GM18951 (cell line): Measurements from ENCODE around the gene FAM24A.
"Not testable (repeated sequence)": the region's sequence is repeated elsewhere in the genome, so short reads cannot be mapped to it uniquely, and the experiment has no call there.

ENCODE experiments used
- POLR2A ChIP-seq: IDR thresholded peaks from 4 replicates; pipeline ENCODE4 v1.6.1; 2011; ENCODE audit warnings: mild to moderate bottlenecking; ENCODE audit not compliant: insufficient read length, insufficient read depth; ENCODE audit errors: extremely low read depth
- in situ Hi-C: fragments of 300-500 bp; cut with MboI; formaldehyde crosslinking; loops from one replicate; pipeline ENCODE4 v1.12.0; 2022; ENCODE audit warnings: low sequenced_read_pairs, mixed read lengths, inconsistent platforms; ENCODE audit not compliant: unreplicated experiment

FAM24A gene, protein sequence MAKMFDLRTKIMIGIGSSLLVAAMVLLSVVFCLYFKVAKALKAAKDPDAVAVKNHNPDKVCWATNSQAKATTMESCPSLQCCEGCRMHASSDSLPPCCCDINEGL

GRCh38 chr10:122910310-122910709 is at the start of gene FAM24A:
FAM24A (plus strand) TSS chr10:122910610; CDS start chr10:122911635, 1,025 bp downstream.
- in situ Hi-C loops = no loop called here
- TF ChIP-seq POLR2A = no peak

GRCh38 chr10:122861711-122862161 is 48.7 kb upstream of the FAM24A start:
- in situ Hi-C loops = no loop called here
- TF ChIP-seq POLR2A = no peak

GRCh38 chr10:122863216-122864193 is 46.9 kb upstream of the FAM24A start:
- no peak for TF ChIP-seq POLR2A
- in situ Hi-C loops = no loop called here

DNA sequence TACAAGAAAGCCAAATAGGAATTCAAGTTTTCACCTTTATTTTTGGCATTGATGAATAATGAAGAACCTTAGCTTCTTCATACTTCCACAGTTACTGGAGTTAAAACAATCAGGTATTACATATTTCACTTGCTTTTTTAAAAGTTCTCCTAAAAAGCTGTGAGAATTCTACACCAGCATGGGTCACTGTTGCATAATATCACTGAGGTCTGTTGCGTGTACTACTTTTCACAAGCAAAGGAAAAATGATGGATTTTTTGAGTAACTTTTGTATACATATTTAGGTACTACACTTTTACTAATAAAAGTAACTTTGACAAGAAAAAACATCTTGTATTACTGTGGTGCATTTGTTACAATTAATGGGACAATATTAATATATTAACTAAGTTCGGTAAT is 46.2 kb upstream of the FAM24A start:
- no peak for TF ChIP-seq POLR2A
- in situ Hi-C loops = no loop called here

- TF ChIP-seq POLR2A = no peak
- in situ Hi-C loops = no loop called here
These were observed 45.5 kb upstream of the FAM24A start for GRCh38 chr10:122864901-122865300.

DNA sequence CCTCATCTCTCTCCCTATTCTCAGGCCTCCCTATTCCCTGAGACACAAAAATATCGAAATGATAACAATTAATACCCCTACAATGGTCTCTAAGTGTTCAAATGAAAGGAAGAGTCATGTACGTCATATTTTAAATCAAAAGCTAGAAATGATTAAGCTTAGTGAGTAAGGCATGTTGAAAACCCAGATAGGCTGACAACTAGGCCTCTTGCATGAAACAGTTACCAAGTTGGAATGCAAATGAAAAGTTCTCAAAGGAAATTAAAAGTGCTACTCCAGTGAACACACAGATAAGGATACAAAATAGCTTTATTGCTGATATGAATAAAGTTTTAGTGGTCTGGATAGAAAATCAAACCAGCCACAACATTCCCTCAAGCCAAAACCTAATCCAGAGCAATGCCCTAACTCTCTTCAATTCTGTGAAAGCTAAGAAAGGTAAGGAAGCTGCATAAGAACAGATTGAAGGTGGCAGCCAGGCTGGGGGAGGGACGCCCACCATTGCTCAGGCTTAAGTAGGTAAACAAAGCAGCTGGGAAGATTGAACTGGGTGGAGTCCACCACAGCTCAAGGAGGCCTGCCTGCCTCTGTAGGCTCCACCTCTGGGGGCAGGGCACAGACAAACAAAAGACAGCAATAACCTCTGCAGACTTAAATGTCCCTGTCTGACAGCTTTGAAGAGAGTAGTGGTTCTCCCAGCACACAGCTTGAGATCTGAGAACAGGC is 43.5 kb upstream of the FAM24A start:
- in situ Hi-C loops = not testable (repeated sequence)

DNA sequence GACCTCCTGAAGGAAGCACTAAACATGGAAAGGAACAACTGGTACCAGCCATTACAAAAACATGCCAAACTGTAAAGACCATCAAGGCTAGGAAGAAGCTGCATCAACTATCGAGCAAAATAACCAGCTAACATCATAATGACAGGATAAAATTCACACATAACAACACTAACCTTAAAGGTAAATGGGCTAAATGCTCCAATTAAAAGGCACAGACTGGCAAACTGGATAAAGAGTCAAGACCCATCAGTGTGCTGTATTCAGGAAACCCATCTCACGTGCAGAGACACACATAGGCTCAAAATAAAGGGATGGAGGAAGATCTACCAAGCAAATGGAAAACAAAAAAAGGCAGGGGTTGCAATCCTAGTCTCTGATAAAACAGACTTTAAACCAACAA is 41.6 kb upstream of the FAM24A start:
- in situ Hi-C loops = not testable (repeated sequence)

DNA sequence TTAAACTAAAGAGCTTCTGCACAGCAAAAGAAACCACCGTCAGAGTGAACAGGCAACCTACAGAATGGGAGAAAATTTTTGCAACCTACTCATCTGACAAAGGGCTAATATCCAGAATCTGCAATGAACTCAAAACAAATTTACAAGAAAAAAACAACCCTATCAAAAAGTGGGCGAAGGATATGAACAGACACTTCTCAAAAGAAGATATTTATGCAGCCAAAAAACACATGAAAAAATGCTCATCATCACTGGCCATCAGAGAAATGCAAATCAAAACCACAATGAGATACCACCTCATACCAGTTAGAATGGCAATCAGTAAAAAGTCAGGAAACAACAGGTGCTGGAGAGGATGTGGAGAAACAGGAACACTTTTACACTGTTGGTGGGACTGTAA is 38.5 kb upstream of the FAM24A start:
- in situ Hi-C loops = not testable (repeated sequence)

DNA sequence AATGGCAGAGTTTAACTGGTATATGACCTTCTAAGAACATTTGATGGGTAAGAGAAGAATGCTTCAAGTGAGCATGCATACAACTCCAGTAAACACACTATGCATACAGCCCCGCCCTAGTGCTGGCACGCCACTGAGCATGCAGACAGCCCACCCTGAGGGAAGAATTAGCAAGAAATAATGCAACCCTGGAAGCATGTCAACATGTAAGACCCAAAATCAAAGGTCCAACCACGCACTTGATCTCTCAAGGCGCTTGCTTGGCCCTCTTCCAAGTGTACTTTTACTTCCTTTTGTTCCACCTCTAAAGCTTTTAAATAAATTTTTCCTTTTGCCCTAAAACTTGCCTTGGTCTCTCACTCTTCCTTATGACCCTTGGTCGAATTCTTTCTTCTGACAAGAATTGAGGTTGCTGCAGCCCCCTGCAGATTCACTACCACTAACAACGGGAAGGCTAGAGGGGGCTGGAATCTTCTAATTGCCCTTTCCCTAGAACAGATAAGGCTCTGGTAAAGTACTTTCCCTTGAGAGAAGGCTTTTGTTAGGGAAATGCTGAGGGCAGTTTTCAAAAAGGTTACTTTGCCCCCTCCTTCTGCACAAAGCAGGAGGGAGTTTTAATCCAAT is 34.5 kb upstream of the FAM24A start:
- in situ Hi-C loops = no loop called here

DNA sequence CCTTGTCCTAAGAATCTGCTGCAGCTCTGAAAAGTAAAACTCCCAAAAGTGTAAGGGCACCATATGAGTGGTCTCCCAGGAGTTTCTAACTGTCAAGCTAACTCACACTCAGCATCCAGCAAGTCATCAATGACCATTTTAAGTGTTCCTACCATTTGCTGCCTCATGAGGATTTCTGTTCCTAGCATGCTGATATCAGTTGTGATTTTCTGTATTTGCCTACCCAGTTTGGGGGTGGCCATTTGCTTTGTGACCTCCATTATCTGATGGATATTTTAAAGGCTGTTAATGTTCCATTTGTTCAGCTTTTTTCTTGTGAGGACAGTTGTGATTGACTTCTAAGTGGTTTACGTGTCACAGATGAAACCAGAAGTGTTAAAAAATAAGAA is 33.9 kb upstream of the FAM24A start:
- TF ChIP-seq POLR2A = no peak
- in situ Hi-C loops = no loop called here

More for the DNA sequence above, 34.5 kb upstream of the FAM24A start:
- TF ChIP-seq POLR2A = no peak

GRCh38 chr10:122877264-122877663 is 33.1 kb upstream of the FAM24A start:
- in situ Hi-C loops = no loop called here

DNA sequence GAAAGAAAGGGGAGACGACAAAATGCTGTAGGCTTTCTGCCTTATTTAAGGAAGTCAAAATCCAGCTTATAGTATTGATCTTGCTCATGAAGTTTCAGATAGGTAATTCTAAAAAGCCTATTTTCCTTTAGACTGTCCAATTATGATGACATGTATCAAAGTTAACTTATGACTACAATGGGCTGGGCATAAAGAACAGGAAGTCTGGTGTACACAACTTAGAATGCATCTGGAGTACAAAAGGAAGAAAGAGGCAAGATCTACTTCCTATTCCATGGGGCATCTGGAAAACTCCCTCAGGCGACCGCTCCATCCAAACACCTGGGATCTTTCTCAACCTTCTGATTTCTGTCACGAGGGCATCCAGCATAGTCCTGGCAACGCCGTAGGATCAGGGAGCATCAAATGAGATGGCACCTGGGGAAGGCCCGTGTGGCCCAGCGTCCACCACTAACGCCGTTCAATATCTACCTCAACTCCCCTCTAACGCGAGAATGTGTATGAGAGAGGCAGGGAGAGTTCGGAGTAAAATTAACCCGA is 31.5 kb upstream of the FAM24A start:
- TF ChIP-seq POLR2A = no peak
- in situ Hi-C loops = no loop called here

More at GRCh38 chr10:122877264-122877663, 33.1 kb upstream of the FAM24A start:
- TF ChIP-seq POLR2A = no peak
